ENCODE results near the gene FAM124B. TPM values are rescaled to one million over a fixed set of nuclear protein-coding genes. Genes with fewer than 3 reads are reported as not detected.
"Not testable (repeated sequence)": the region's sequence is repeated elsewhere in the genome, so short reads cannot be mapped to it uniquely, and the experiment has no call there.

FAM124B gene
- total RNA-seq, 4 donors from 2014 or later: 0.47 to 7.3 (median 2.6) TPM

DNA sequence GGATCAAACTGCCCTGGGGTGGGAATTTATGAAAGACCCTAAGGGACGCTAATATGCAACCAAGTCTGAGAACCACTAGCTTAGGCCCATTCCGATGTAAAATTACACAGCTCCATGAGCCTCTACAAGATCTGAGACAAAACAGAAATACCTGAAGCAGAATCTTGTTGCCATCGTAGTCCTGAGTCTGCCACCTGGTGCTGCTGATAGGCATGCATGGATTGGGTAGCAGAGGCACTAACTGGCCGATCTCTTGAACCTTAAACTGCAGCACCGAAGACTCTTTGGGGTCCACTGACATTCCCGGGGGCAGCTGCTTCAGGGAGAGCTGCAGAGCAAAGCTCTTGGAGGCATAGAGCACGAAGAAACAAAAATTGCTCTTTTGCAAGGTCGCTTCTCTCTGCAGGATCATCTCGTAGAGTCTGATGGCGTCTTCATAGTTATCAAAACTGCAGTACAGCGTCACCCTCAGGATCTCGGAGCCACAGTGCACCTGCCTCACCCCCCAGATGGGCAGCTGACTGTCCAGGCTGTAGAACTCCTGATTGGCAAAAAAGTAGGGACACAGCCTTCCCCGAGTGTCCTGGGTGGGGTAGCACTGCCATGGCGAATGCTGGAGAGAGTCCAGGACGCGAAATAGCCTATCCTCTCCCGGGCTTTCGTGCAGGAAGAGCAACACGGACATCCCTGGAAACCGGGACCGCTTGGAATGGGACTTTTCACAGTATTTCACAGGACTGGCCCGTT is 848 bp downstream of the FAM124B start:
- no peaks in the 10 kb centered on the region for H3K4me1 ChIP-seq
- H3K36me3 ChIP-seq: no peaks in the 10 kb centered on the region
- H3K27ac ChIP-seq: peak overlapping the region in 3 of 4 donors; percentile 57 to 68 (median 64)
- WGBS, 2 donors (ENCODE audit: low coverage in 1 of 2): 68 to 78% methylated on average over 4 to 10 of the region's 22 CpGs
- TF ChIP-seq, protein P1, sequence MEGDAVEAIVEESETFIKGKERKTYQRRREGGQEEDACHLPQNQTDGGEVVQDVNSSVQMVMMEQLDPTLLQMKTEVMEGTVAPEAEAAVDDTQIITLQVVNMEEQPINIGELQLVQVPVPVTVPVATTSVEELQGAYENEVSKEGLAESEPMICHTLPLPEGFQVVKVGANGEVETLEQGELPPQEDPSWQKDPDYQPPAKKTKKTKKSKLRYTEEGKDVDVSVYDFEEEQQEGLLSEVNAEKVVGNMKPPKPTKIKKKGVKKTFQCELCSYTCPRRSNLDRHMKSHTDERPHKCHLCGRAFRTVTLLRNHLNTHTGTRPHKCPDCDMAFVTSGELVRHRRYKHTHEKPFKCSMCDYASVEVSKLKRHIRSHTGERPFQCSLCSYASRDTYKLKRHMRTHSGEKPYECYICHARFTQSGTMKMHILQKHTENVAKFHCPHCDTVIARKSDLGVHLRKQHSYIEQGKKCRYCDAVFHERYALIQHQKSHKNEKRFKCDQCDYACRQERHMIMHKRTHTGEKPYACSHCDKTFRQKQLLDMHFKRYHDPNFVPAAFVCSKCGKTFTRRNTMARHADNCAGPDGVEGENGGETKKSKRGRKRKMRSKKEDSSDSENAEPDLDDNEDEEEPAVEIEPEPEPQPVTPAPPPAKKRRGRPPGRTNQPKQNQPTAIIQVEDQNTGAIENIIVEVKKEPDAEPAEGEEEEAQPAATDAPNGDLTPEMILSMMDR (IDR thresholded peaks at IDR 0.05): no peak
- TF ChIP-seq POLR2A (IDR thresholded peaks at IDR 0.05) (no peak), EP300 (IDR thresholded peaks at IDR 0.05) (no peak), POLR2AphosphoS5 (IDR thresholded peaks at IDR 0.05) (no peak)
- H3K27me3 ChIP-seq: no peaks in the 10 kb centered on the region
- ATAC-seq: peak; percentile 23
- H3K9me3 ChIP-seq: peaks cover 0 to 6% (median 0%) of the 10 kb centered on the region in 3 donors
- peak overlapping the region; percentile 15 to 47 for H3K4me3 ChIP-seq

DNA sequence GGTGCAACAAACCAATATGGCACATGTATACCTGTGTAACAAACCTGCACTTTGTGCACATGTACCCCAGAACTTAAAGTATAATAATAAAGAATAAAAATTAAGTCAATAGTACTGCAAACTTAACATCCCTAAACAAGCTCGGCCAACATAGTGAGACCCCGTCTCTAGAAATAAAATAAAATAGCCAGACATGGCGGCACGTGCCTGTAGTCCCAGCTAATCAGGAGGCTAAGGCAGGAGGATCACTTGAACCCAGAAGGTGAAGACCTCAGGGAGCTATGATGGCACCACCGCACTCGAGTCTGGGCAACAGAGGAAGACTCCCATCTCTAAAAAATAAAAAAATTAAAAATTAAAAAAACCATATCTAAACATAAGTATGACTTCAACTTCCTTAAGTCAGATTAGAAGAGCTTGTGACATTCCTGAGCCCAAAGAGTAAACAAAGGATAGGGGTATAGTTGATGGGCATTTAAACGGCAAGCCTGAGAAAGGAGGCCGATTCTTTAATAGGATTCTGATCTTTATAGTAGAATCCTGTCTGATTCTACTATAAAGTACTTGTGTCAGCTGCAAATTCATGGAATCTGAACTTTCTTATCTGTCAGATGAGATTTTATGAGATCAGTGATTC is 1.6 kb downstream of the FAM124B start:
- Histone ChIP-seq H3K4me3 (peak overlapping the region; percentile 15 to 47), H3K27me3 (no peaks in the 10 kb centered on the region), H3K36me3 (no peaks in the 10 kb centered on the region), H3K27ac (peak overlapping the region in 1 of 4 donors; percentile 57), H3K4me1 (no peaks in the 10 kb centered on the region), H3K9me3 (no peaks in the 10 kb centered on the region)
- WGBS, 2 donors (ENCODE audit: low coverage in 1 of 2): 80 to 84% methylated on average over 5 to 8 of the region's 8 CpGs
- no peak for ATAC-seq
- TF ChIP-seq POLR2A (IDR thresholded peaks at IDR 0.05) (no peak), EP300 (IDR thresholded peaks at IDR 0.05) (no peak), POLR2AphosphoS5 (IDR thresholded peaks at IDR 0.05) (no peak)
- TF ChIP-seq, protein P1 (IDR thresholded peaks at IDR 0.05): no peak

DNA sequence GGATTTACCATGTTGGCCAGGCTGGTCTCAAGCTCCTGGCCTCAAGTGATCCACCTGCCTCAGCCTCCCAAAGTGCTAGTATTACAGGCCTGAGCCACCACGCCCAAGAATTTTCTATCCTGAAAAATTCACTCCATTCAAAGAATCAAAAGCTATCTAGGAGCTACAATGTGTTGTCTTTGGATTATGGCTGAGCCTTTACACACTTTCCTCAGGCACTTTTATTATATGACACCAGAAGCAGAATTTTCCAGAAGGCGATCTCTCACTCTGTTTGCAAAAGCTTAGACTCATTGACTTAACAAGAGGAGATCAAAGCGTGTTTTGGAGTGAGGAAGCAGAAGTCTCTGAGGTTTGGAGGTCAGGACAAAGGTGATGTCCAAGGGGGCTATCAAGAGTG is 3.6 kb downstream of the FAM124B start:
- WGBS, 2 donors (ENCODE audit: low coverage in 1 of 2): 80 to 94% methylated on average over 2 to 3 of the region's 3 CpGs
- no peak for TF ChIP-seq POLR2AphosphoS5 (IDR thresholded peaks at IDR 0.05)
- TF ChIP-seq POLR2A (IDR thresholded peaks at IDR 0.05): no peak
- TF ChIP-seq, protein P1 (IDR thresholded peaks at IDR 0.05): no peak
- no peak for TF ChIP-seq EP300 (IDR thresholded peaks at IDR 0.05)
- H3K9me3 ChIP-seq: no peaks in the 10 kb centered on the region
- ATAC-seq: no peak
- H3K4me3 ChIP-seq: no peak overlapping the region
- H3K27ac ChIP-seq: no peak overlapping the region
- H3K4me1 ChIP-seq: no peaks in the 10 kb centered on the region
- H3K36me3 ChIP-seq: no peaks in the 10 kb centered on the region
- H3K27me3 ChIP-seq: no peaks in the 10 kb centered on the region

DNA sequence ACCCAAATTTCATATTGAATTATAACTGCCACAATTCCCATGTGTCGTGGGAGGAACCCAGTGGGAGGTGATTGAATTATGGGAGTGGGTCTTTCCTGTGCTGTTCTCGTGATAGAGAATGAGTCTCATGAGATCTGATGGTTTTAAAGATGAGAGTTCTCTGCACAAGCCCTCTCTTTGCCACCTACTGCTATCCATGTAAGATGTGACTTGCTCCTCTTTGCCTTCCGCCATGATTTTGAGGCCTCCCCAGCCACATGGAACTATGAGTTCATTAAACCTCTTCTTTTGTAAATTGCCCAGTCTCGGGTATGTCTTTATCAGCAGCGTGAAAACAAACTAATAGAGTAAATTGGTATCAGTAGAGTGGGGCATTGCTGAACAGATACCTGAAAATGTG is 4.8 kb downstream of the FAM124B start:
- not testable (repeated sequence) for H3K36me3 ChIP-seq, H3K27me3 ChIP-seq, H3K4me3 ChIP-seq, H3K9me3 ChIP-seq, ATAC-seq, H3K4me1 ChIP-seq, H3K27ac ChIP-seq
- WGBS, 2 donors (ENCODE audit: low coverage in 1 of 2): 90 to 93% methylated on average over 2 to 5 of the region's 5 CpGs

DNA sequence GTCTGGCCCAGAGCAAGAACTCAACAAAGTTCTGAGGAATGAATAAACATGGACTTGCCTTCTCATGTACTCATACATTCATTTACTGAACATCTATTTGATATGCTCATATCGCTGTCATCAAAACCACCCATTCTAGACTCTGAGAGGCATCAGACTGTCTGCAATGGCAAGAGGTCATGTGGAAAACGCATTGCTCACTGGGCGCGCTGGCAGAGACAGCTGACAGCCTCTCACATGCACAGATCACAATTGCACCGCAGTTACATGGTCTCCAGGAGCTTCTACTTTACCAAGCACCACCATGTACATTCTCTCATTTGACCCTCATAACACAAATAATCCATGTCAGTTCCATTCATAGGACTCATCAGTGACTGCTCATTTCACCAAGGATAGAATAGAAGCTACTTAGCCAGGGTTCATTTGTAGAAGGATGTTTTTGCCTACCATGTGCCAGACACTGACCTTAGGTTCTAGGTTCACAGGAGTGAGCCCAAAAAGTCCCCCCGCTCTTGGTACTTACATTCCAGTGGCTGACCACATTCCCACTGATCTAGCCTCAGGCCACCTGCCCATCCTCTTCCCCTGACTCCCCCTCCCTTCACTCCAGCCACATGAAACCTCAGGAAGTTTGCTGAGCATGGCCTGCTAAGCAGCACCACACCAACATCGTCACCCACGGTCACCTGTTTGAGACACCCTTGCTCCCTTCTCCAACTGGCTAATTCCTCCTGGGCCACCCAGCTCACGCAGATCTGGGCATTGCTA is 6.1 kb downstream of the FAM124B start:
- 91 to 93% methylated on average over 7 to 9 of the region's 9 CpGs for WGBS, 2 donors (ENCODE audit: low coverage in 1 of 2)
- no peaks in the 10 kb centered on the region for H3K36me3 ChIP-seq
- H3K4me3 ChIP-seq: no peak overlapping the region
- TF ChIP-seq EP300 (IDR thresholded peaks at IDR 0.05) (no peak), POLR2A (IDR thresholded peaks at IDR 0.05) (no peak), POLR2AphosphoS5 (IDR thresholded peaks at IDR 0.05) (no peak)
- TF ChIP-seq, protein P1 (IDR thresholded peaks at IDR 0.05): no peak
- H3K27me3 ChIP-seq: no peaks in the 10 kb centered on the region
- H3K9me3 ChIP-seq: no peaks in the 10 kb centered on the region
- H3K27ac ChIP-seq: no peak overlapping the region
- no peak for ATAC-seq
- no peaks in the 10 kb centered on the region for H3K4me1 ChIP-seq
